GM18505 (cell line): ENCODE measurements around the gene CHRNB1.

ENCODE experiments used
- ATAC-seq: cut with Tn5 transposase; IDR thresholded peaks from one replicate; pipeline ENCODE4 v1.9.1; 2021; ENCODE audit not compliant: unreplicated experiment
- POLR2A ChIP-seq: IDR thresholded peaks from 4 replicates; pipeline ENCODE4 v1.6.1; 2011; ENCODE audit warnings: borderline replicate concordance; ENCODE audit not compliant: insufficient read depth, insufficient read length; ENCODE audit errors: extremely low read depth

The CHRNB1 gene

DNA sequence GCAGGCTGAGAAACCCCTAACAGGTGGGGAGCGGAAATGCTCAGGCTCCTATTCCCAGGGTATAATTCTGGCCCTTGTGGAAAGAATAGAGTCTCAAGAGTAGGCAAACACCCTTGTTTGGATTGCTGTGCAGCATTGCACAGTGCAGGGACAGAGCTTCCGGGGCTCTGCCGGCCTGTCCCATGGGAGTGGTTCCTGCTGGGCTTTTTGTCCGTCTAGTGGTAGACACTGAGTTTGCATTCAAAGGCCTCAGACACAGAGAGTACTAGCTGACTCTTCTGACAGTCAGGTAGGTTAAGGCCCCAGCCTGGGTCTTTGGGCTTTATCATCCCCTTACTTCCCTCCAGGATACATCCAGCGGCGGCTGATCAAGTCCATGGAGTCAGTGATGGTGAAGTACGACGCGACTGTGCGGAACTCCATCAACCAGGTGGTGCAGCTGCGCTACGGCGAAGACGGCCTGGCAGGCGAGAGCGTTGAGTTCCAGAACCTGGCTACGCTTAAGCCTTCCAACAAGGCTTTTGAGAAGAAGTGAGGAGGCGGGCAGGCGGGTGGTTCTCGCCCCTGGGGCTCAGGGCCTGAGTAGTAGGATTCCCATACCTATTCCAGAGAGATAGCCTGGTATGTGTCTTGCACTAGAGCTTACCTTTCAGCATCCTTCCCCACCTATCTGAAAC, 57.4 kb downstream of the CHRNB1 start:
- no peak for TF ChIP-seq POLR2A
- ATAC-seq: no peak

DNA sequence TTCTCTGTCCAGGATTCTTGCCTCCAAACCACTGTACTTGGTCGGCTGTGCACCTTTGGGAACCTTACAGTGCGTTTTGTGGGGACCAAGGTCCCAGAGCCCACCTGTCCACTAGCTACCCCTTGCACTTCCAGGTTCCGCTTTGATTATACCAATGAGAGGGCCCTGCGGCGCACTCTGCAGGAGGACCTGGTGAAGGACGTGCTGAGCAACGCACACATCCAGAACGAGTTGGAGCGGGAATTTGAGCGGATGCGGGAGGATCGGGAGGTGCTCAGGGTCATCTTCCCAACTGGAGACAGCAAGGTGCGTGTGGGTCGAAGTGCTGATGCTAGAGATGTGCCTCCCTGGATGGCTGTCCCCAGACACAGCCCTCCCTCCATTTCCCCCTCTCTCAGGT, 58.1 kb downstream of the CHRNB1 start:
- no peak for ATAC-seq
- no peak for TF ChIP-seq POLR2A

DNA sequence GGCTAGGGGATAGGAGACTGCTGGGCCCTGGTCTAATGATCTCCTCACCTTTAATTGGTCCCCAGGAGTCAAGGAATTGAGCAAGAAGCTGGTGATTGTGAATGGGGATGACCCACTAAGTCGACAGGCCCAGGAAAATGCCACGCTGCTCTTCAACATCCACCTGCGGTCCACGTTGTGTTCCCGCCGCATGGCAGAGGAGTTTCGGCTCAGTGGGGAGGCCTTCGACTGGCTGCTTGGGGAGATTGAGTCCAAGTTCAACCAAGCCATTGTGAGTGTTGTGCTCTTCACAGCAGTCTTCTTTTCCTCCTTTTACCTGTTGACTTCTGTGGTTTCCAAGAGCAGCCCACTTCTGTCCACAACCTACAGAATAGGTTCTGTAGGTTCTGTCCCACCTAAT, 58.7 kb downstream of the CHRNB1 start:
- TF ChIP-seq POLR2A: no peak
- ATAC-seq: no peak
